Measurements from ENCODE around the gene LGR4. TPM values are rescaled to one million over a fixed set of nuclear protein-coding genes. Genes with fewer than 3 reads are reported as not detected.

LGR4 gene
- total and polyA plus RNA-seq, 9 of the 15 experiments (the other 6 are each of a cell fraction or from before 2014, with no cell fraction given): 0.94 to 10.1 (median 5.8) TPM

DNA sequence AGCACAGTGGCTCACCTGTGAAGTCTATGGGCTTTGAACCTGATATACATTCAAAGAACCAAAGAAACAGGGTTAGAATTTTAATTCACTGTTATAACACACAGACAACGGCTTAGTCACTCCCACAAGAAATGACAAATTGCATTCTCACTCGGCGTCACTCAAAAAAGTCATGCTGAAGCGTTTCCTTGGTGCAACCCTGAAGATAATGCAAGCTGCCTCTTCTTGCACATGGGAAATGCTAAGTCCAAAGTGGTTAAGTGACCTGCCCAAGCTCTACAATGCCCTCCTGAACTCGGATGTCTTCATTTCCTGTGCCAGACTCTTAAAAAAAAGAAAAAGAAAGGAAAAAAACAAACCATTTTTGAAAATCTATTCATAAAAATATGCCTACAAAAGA lies 10.0 kb downstream of the LGR4 start (continued):
- TF ChIP-seq EHMT2 (IDR thresholded peaks at IDR 0.05): peak; percentile 62

DNA sequence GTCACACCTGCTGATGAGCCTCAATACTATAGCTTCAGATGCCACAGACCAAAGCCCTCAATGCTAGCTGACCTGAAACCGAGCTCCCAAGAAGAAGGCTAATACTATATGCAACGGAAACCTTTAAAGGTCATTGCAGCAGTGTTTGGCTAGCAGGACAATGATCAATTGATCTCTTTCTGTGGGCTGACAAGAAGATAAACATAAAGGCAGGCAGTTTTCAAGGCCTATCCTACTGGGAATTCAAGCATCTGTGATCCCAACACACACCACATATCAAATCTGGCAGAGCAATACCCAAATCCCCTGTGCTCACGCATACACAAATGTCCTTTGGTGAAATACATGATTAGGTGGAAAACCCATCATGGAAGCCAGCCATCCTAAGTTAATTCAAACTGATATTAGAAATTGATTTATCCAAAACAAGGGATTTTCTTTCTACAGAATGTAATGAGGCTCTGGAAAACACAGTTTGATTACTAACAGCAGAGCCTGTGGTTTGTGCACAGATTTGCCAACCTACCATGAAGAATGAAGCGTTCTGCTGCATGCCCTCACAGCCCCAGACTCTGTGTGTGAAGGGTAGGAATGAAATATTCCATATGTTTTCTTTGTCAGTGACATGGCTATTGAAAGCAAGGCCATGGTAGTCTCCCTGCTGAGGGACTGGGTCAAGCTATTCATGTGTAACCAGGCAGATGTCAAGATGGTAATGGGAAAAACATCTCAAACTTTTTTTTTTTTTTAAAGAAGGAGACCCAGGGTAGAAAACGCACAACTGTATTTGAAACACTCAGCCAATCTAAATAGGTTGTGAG lies 12.2 kb downstream of the LGR4 start:
- H3K79me2 ChIP-seq (ENCODE audit: control insufficient read depth, insufficient read depth, low read length): peaks cover 16% of the 10 kb centered on the region

More for the DNA sequence above, 12.2 kb downstream of the LGR4 start:
- in situ Hi-C loops (cut with MboI) (no loop called here), intact Hi-C loops (cut with micrococcal nuclease) (no loop called here)
- Histone ChIP-seq H3K27me3 (ENCODE audit: control insufficient read depth in 2 of 2, insufficient read depth in 2 of 2, low read length in 2 of 2) (no peaks in the 10 kb centered on the region), H3K4me2 (ENCODE audit: insufficient read depth, low read length) (no peak overlapping the region), H3K9me3 (replicated peaks; ENCODE audit: control insufficient read depth, insufficient read depth, low read depth, low read length) (no peaks in the 10 kb centered on the region), H3K9ac (ENCODE audit: insufficient read depth in 1 of 2, low read depth in 2 of 2, low read length in 2 of 2) (no peak overlapping the region), H3K27ac (ENCODE audit: extremely low read depth, low read depth, low read length) (no peak overlapping the region), H4K20me1 (replicated peaks; ENCODE audit: control insufficient read depth, insufficient read depth, low read length) (no peaks in the 10 kb centered on the region), H3K4me3 (no peak overlapping the region), H3K36me3 (ENCODE audit: control insufficient read depth, insufficient read depth, low read length) (no peaks in the 10 kb centered on the region), H2AFZ (ENCODE audit: low read depth, low read length) (no peak overlapping the region), H3K9me1 (ENCODE audit: control insufficient read depth, insufficient read depth, low read length) (no peaks in the 10 kb centered on the region), H3K4me1 (replicated peaks in 1 of 2; ENCODE audit: control insufficient read depth in 2 of 2, insufficient read depth in 2 of 2, low read length in 2 of 2) (peaks cover 0 to 18% of the 10 kb centered on the region in 2 experiments; a peak in 2 of 5 replicates)
- ATAC-seq: no peak
- POLR2A ChIA-PET: interaction anchor here (0.6 to 1.0 kb wide), 3 partner anchors 15 to 93 kb away, joined by 3 read pairs; no protein-coding TSS in a partner anchor
- FAIRE-seq: no peak
- BruUV-seq (replicated peaks): no TSS peak
- CTCF ChIA-PET (ENCODE audit: low intra/inter-chr PET ratio): no interaction called here
- no peak for DNase-seq (ENCODE audit: extremely low read depth in 1 of 4, low spot score in 3 of 4)
- TF ChIP-seq ZNF778 (CRISPR knock-in tag; IDR thresholded peaks at IDR 0.05) (no peak), PURB (CRISPR knock-in tag; IDR thresholded peaks at IDR 0.05; ENCODE audit: low read depth) (no peak), RHOXF2B (CRISPR knock-in tag; conservative IDR thresholded peaks at IDR 0.05) (no peak)
- TF ChIP-seq, protein P1, sequence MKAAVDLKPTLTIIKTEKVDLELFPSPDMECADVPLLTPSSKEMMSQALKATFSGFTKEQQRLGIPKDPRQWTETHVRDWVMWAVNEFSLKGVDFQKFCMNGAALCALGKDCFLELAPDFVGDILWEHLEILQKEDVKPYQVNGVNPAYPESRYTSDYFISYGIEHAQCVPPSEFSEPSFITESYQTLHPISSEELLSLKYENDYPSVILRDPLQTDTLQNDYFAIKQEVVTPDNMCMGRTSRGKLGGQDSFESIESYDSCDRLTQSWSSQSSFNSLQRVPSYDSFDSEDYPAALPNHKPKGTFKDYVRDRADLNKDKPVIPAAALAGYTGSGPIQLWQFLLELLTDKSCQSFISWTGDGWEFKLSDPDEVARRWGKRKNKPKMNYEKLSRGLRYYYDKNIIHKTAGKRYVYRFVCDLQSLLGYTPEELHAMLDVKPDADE (conservative IDR thresholded peaks at IDR 0.05; ENCODE audit: control insufficient read depth, low read depth, low read length): no peak
- 77% methylated on average over 5 of the region's 5 CpGs for WGBS (ENCODE audit: insufficient coverage, low coverage, missing lambda C conversion rate)
